ENCODE data around the gene B9D1. TPM values are rescaled to one million over a fixed set of nuclear protein-coding genes. Genes with fewer than 3 reads are reported as not detected.

The B9D1 gene
- total and polyA plus RNA-seq, 2 donors from 2014 or later = 32.1 to 67.5 TPM

DNA sequence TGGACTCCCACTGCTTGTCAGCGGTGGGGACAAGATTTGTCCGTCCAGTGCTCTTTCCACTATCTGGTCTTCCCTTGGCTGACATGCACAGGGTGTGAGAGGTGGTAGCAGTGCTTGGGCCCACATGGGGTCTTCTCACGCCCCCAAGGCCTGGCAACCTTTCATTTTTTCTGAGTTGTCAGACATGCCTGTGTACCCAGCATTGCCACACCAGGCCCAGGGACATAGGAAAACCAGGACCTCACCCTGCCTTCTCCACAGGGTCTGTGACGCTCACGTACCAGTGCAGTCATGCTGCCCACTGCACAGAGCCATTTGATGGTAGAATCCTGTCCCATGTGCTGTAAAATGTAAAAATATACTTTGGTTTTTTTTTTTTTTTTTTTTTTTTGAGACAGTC, 57.8 kb downstream of the B9D1 start:
- Histone ChIP-seq H3K4me1 (ENCODE audit: control insufficient read depth in 2 of 3, insufficient read depth in 2 of 3, low read depth in 1 of 3, low read length in 3 of 3) (peaks cover 0 to 22% (median 9%) of the 10 kb centered on the region in 3 donors), H3K27me3 (ENCODE audit: control insufficient read depth, insufficient read depth, low read length) (no peaks in the 10 kb centered on the region), H3K9me3 (ENCODE audit: control insufficient read depth in 2 of 3, insufficient read depth in 1 of 3, low read length in 3 of 3) (no peaks in the 10 kb centered on the region), H3K9ac (ENCODE audit: low read length in 3 of 3) (peak overlapping the region in 1 of 3 donors; percentile 48), H3K27ac (ENCODE audit: low read depth in 2 of 2, low read length in 2 of 2) (peak overlapping the region in 1 of 2 donors; percentile 81), H3K4me3 (ENCODE audit: low read length in 3 of 3) (no peak overlapping the region), H3K36me3 (ENCODE audit: control insufficient read depth in 2 of 3, insufficient read depth in 3 of 3, low read length in 3 of 3) (no peaks in the 10 kb centered on the region)
- no peak for FAIRE-seq
- no peak for TF ChIP-seq CTCF (IDR thresholded peaks at IDR 0.05; ENCODE audit: borderline replicate concordance, extremely low read depth, insufficient read depth)
- intact Hi-C loops (cut with DNase I) = no loop called here
- no peak for DNase-seq

DNA sequence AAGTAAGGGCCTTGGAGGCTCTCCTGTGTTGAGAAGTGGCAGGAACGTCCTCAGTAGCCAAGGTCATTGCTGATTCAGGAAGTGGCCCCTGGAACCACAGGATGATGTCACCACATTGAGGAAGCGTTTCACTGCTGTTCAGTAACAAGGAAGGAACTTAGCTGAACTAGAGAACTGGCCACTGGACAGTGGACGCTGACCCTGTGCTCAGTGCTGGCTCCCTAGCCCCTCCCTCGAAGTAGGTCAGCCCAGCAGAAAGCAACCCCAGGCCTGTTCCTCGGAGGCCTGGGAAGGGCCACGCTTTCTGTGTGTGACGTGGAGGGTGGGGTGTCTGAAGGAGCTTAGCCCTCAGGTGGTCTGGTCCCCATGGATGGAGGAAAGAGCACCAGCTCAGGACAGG, 58.3 kb downstream of the B9D1 start:
- intact Hi-C loops (cut with DNase I) = no loop called here
- Histone ChIP-seq H3K27ac (ENCODE audit: low read depth in 2 of 2, low read length in 2 of 2) (peak overlapping the region; percentile 66 to 81), H3K9ac (ENCODE audit: low read length in 3 of 3) (peak overlapping the region in 2 of 3 donors; percentile 4 to 48), H3K36me3 (ENCODE audit: control insufficient read depth in 2 of 3, insufficient read depth in 3 of 3, low read length in 3 of 3) (no peaks in the 10 kb centered on the region), H3K27me3 (ENCODE audit: control insufficient read depth, insufficient read depth, low read length) (no peaks in the 10 kb centered on the region), H3K4me1 (ENCODE audit: control insufficient read depth in 2 of 3, insufficient read depth in 2 of 3, low read depth in 1 of 3, low read length in 3 of 3) (peaks cover 0 to 22% (median 9%) of the 10 kb centered on the region in 3 donors), H3K4me3 (ENCODE audit: low read length in 3 of 3) (no peak overlapping the region), H3K9me3 (ENCODE audit: control insufficient read depth in 2 of 3, insufficient read depth in 1 of 3, low read length in 3 of 3) (no peaks in the 10 kb centered on the region)
- FAIRE-seq (no peak), DNase-seq (peak in 2 of 5 donors; percentile 54 to 89)
- TF ChIP-seq CTCF (IDR thresholded peaks at IDR 0.05; ENCODE audit: borderline replicate concordance, extremely low read depth, insufficient read depth) = no peak

DNA sequence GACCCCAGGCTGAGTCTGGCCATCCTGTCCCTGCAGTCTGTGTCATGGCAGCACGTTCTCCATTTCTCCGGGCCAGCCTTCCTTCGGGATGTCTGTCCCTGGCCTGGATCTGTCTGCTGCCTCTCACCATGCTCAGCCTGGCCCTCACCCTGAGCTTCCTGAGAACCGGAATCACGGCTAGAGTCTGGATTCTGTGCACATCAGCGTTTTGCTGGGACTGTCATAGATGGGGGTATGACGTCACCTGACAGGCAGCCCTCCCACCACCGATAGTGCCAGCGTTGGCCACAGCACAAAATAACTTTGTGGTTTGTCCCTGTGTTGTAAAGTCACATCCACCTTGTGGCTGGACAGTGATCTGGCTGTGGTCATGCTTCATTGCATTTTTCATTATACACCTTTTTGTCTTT, 59.2 kb downstream of the B9D1 start:
- no peaks in the 10 kb centered on the region for H3K9me3 ChIP-seq (ENCODE audit: control insufficient read depth in 2 of 3, insufficient read depth in 1 of 3, low read length in 3 of 3)
- H3K36me3 ChIP-seq (ENCODE audit: control insufficient read depth in 2 of 3, insufficient read depth in 3 of 3, low read length in 3 of 3) = no peaks in the 10 kb centered on the region
- peak overlapping the region in 1 of 2 donors; percentile 46 for H3K27ac ChIP-seq (ENCODE audit: low read depth in 2 of 2, low read length in 2 of 2)
- no peak for TF ChIP-seq CTCF (IDR thresholded peaks at IDR 0.05; ENCODE audit: borderline replicate concordance, extremely low read depth, insufficient read depth)
- no peaks in the 10 kb centered on the region for H3K27me3 ChIP-seq (ENCODE audit: control insufficient read depth, insufficient read depth, low read length)
- FAIRE-seq (no peak), DNase-seq (no peak)
- H3K4me1 ChIP-seq (ENCODE audit: control insufficient read depth in 2 of 3, insufficient read depth in 2 of 3, low read depth in 1 of 3, low read length in 3 of 3) = peaks cover 0 to 22% (median 9%) of the 10 kb centered on the region in 3 donors
- no peak overlapping the region for H3K4me3 ChIP-seq (ENCODE audit: low read length in 3 of 3)
- no peak overlapping the region for H3K9ac ChIP-seq (ENCODE audit: low read length in 3 of 3)
- intact Hi-C loops (cut with DNase I) = no loop called here

GRCh38 chr17:19302791-19303331, 59.7 kb downstream of the B9D1 start:
- intact Hi-C loops (cut with DNase I) = no loop called here

More at GRCh38 chr17:19302791-19303331, 59.7 kb downstream of the B9D1 start:
- DNase-seq (peak in 1 of 5 donors; percentile 60), FAIRE-seq (no peak)
- Histone ChIP-seq H3K36me3 (ENCODE audit: control insufficient read depth in 2 of 3, insufficient read depth in 3 of 3, low read length in 3 of 3) (no peaks in the 10 kb centered on the region), H3K9ac (ENCODE audit: low read length in 3 of 3) (no peak overlapping the region), H3K9me3 (ENCODE audit: control insufficient read depth in 2 of 3, insufficient read depth in 1 of 3, low read length in 3 of 3) (no peaks in the 10 kb centered on the region), H3K27me3 (ENCODE audit: control insufficient read depth, insufficient read depth, low read length) (no peaks in the 10 kb centered on the region), H3K4me3 (ENCODE audit: low read length in 3 of 3) (no peak overlapping the region), H3K4me1 (ENCODE audit: control insufficient read depth in 2 of 3, insufficient read depth in 2 of 3, low read depth in 1 of 3, low read length in 3 of 3) (peaks cover 0 to 22% (median 9%) of the 10 kb centered on the region in 3 donors), H3K27ac (ENCODE audit: low read depth in 2 of 2, low read length in 2 of 2) (no peak overlapping the region)
- no peak for TF ChIP-seq CTCF (IDR thresholded peaks at IDR 0.05; ENCODE audit: borderline replicate concordance, extremely low read depth, insufficient read depth)
